Measurements from ENCODE around the gene NAALADL2. TPM values are rescaled to one million over a fixed set of nuclear protein-coding genes. Genes with fewer than 3 reads are reported as not detected.

Gene NAALADL2
- total and polyA plus RNA-seq, 9 of the 15 experiments (the other 6 are each of a cell fraction or from before 2014, with no cell fraction given) = 0.29 to 1.1 (median 0.79) TPM; not detected in 1

DNA sequence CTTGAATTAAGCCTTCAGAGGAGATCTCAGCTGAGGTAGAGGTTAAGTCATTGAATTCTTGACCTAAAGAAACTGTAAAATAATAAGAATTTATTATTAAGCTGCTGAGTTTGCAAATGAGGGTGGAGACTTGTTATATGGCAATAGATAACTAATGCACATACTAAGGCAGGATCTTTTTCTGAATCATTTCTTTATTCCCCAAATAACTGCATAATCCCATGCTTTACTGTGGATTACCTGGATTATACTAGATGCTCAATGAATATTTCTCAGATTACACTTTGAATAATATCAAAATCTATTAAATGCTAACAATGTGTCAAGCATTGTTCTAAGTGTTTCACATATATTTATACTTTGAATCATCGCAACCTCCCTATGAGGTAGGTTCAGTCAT is 532.5 kb downstream of the NAALADL2 start:
- no peaks in the 10 kb centered on the region for H3K79me2 ChIP-seq (ENCODE audit: control insufficient read depth, insufficient read depth, low read length)
- no peak overlapping the region for H2AFZ ChIP-seq (ENCODE audit: low read depth, low read length)
- no peak overlapping the region for H3K4me3 ChIP-seq
- intact Hi-C loops (cut with micrococcal nuclease) = no loop called here
- FAIRE-seq = no peak
- 14% methylated on average over 1 of the region's 1 CpG for WGBS (ENCODE audit: insufficient coverage, low coverage, missing lambda C conversion rate)
- BruUV-seq (replicated peaks) = no TSS peak
- POLR2A ChIA-PET = no interaction called here
- no peak for ATAC-seq
- no peaks in the 10 kb centered on the region for H3K27me3 ChIP-seq (ENCODE audit: control insufficient read depth in 2 of 2, insufficient read depth in 2 of 2, low read length in 2 of 2)
- H3K4me1 ChIP-seq (replicated peaks in 1 of 2; ENCODE audit: control insufficient read depth in 2 of 2, insufficient read depth in 2 of 2, low read length in 2 of 2) = no peaks in the 10 kb centered on the region
- CTCF ChIA-PET (ENCODE audit: low intra/inter-chr PET ratio) = no interaction called here
- H3K9ac ChIP-seq (ENCODE audit: insufficient read depth in 1 of 2, low read depth in 2 of 2, low read length in 2 of 2) = no peak overlapping the region
- no peaks in the 10 kb centered on the region for H3K9me3 ChIP-seq (replicated peaks; ENCODE audit: control insufficient read depth, insufficient read depth, low read depth, low read length)
- no peaks in the 10 kb centered on the region for H4K20me1 ChIP-seq (replicated peaks; ENCODE audit: control insufficient read depth, insufficient read depth, low read length)
- no peaks in the 10 kb centered on the region for H3K9me1 ChIP-seq (ENCODE audit: control insufficient read depth, insufficient read depth, low read length)
- DNase-seq (ENCODE audit: extremely low read depth in 1 of 4, low spot score in 3 of 4) = no peak
- H3K27ac ChIP-seq (ENCODE audit: extremely low read depth, low read depth, low read length) = no peak overlapping the region
- no peaks in the 10 kb centered on the region for H3K36me3 ChIP-seq (ENCODE audit: control insufficient read depth, insufficient read depth, low read length)
- no peak overlapping the region for H3K4me2 ChIP-seq (ENCODE audit: insufficient read depth, low read length)
- in situ Hi-C loops (cut with MboI) = no loop called here
- TF ChIP-seq MGA (IDR thresholded peaks at IDR 0.05) = no peak
- no peak for TF ChIP-seq ZNF41 (CRISPR knock-in tag; conservative IDR thresholded peaks at IDR 0.05)
- TF ChIP-seq ZBTB12 (CRISPR knock-in tag; IDR thresholded peaks at IDR 0.05) = no peak
- no peak for TF ChIP-seq ESRRA (IDR thresholded peaks at IDR 0.05; ENCODE audit: borderline replicate concordance, low read depth)
- no peak for TF ChIP-seq ZNF780A (CRISPR knock-in tag; IDR thresholded peaks at IDR 0.05)
- TF ChIP-seq NFATC3 (IDR thresholded peaks at IDR 0.05) = no peak
- TF ChIP-seq BDP1 (IDR thresholded peaks at IDR 0.05; ENCODE audit: insufficient read depth, insufficient read length) = no peak
- TF ChIP-seq U2AF1 (optimal IDR thresholded peaks at IDR 0.05; ENCODE audit: low read depth, low read length) = no peak
- no peak for TF ChIP-seq ZNF23 (CRISPR knock-in tag; IDR thresholded peaks at IDR 0.05)
- no peak for TF ChIP-seq MTA2 (IDR thresholded peaks at IDR 0.05; ENCODE audit: low read depth)
- no peak for TF ChIP-seq ZNF408 (CRISPR knock-in tag; IDR thresholded peaks at IDR 0.05; ENCODE audit: low read depth)
